HPDE6-E6E7 (cell line): ENCODE data around the gene UBL7.

Source experiments
- DNase-seq: peaks from one replicate; pipeline ENCODE4 v3.0.0; 2011; ENCODE audit warnings: missing footprints; ENCODE audit errors: extremely low spot score

UBL7 gene

DNA sequence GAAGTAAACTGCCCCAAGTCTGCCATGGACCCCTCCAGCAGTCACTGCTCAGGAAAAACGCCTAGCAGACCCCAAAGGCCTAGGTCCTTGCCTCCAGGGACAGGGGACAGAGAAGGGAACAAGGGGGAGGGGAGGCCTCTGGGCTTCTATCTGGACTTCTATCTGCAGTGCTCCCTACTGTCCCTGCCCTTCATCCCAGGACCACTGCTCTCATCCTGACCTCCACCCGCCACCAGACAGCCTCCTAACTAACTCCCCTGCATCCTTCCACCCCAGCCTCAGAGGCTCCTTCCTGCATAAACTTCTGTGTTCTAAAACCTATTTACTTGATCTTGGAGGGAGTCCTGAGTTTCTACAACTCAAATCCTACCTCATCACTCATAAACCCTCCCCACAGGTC is 52.6 kb downstream of the UBL7 start:
- DNase-seq = no peak

DNA sequence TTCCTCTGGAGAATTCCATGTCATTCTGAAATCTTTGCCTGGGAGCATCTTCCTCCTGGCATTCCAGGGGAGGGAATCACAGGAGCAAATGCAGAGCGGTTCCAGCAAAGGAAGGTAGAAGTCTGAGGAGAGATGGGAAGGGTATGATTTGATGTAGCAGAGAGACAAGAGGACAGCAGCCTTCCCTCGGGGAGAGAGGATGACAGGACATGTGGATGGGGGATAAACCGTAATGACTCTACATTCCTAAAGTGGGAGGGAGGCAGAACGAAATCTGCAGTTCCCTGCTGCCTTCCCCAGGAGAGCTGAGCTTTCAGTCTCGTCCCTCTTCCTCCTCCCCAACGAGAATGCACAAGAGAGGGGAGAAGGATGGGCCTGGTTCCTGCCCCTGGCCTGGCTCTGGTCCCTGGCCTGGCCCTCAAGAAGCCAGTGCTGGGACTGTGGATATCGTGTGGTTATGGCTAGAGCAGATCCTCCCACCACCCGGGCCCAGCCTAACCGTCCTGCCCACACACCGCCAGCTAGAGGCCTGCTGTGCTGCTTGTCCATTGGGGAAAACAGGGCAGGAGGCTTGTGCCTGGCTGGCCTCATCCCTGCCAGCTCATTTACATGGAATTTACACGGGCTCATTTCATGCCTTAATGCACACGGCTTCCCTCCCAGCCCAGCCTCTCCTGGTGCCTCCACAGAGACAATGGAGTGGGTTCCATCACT is 53.8 kb downstream of the UBL7 start:
- peak; percentile 84 for DNase-seq

DNA sequence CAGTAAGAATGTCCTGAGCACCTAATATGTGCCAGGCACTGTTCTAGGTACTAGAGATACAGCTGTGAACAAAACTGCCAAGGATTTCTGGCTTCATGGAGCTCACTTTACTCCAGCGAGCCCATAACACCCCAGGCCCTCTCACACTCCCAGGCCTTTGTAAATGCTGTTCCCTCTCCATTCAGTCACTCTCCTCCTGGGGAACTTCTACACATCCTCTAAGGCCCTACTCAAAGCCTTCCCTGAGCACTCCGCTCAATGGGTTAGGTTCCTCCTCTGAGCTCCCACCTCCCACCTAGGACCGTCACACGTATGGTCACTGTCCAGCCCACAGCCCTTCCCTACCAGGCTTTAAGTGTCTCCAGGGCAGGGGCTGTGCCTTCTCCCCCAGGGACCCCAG is 54.4 kb downstream of the UBL7 start:
- DNase-seq = no peak

DNA sequence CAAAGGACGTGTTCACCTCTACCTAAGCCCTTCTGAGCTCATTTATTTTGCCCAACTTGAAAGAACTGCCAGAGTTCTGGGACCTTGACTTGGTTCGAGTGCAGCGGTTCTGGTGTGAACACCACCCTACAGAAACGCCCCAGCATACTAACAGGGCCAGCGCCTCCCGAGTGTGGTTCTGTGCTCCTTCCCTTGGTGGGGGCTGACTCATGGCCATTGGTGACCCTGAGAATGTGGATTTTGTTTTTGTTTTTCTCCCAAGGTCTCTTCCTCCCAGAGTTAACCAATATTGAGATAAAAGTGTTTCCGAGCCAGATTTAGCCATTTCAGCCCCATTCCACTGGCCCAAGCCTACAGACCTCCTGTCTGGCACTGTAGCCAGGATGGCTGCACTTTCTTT is 55.1 kb downstream of the UBL7 start:
- DNase-seq = no peak

DNA sequence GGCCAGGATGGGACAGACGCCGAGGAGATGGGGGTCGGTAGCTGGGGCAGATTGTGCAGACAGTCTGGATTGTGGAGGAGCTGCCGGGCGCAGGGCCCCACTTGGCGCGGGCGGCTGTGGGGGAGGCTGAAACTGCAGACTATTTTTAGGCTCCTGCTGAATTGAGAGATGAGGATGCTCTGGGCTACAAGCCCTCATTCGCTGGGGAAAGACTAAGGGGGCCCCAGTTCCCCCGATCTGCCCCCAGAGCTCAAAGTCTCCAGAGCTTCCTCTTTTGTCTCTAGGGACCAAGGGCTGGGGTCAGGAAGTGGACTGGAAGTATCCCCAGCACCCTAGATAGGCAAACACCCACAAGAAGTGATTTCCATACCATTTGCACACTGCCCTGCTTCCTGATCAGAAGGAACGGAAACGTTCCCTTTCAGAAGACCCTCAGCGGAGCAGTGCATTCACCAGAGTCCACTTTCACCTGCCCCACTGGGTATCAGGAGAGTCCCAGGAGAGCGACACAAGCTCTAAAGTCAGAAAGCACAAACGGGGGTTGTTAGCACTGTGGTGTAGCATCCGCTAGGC is 56.9 kb downstream of the UBL7 start:
- no peak for DNase-seq

DNA sequence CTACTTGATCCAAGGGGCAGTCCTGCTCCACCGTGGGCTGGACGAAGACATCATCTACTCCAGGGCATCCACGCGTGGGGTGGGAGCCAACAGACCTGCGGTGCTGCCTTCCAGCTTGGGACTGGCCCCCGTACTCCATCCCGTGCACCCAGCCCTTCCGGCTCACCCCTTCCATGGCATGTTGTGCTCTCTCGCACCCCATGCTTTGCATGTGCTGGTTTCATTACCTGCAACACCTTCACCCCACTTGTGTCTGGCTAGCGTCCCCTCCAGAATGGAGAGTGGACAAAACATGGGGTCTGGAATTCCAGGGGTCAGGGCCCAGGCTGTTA is 57.4 kb downstream of the UBL7 start:
- no peak for DNase-seq

DNA sequence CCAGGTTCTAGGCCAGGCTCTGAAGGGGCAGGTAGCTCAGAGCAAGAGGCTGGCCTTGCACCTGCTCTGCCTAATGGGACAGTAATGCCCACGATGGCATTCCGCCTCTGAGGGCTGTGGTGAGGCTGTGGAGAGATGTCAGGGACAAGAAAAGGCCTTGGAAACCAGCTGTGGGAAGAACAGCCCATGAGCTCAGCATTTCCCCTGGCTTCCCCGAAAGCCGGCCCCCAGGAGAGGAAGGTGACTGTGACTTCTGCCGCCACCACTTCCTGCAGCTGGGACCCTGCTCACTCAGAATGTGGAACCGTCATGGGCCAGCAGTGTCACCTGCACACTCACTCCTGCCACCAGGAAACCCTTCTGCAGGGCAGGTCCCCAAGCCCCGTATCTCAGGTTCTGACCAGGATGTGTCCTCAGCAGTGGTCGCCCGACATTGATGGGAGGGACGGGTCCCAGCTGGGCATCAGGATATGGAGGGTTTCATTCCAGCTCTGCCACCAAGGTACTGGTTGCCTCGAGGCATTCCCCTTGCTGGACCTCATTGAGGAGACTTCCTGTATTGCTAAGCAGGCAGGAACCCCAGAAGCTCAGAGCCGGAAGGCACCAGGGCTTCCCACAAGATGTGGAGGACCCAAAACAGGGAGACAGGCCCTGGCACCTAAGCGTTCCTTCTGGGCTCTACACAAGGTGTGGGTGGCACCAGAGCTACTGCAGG is 57.9 kb downstream of the UBL7 start:
- no peak for DNase-seq

DNA sequence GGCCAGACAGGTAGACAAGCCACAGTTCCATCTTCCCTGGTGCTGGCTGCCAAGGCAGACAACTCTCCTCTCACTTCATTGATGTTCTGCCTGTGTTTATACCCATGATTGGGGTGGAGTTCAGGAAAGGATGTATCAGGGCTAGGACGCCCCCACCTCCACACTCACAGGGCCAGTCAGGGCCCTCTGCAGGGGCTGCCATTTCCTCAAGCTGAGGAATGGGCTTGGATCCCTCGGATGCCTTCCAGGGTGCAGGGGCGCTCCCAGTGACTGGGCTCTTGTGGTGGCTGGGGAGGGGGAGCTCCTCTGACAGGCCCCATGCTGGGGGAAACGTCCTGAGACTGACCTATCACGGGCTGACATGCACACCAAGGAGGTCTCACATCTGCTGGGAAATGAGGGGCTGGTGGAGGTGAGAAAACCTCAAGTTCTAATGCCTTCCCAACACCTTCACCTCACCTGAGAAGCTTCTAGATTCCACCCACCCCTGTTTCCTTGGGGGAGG is 58.6 kb downstream of the UBL7 start:
- no peak for DNase-seq

DNA sequence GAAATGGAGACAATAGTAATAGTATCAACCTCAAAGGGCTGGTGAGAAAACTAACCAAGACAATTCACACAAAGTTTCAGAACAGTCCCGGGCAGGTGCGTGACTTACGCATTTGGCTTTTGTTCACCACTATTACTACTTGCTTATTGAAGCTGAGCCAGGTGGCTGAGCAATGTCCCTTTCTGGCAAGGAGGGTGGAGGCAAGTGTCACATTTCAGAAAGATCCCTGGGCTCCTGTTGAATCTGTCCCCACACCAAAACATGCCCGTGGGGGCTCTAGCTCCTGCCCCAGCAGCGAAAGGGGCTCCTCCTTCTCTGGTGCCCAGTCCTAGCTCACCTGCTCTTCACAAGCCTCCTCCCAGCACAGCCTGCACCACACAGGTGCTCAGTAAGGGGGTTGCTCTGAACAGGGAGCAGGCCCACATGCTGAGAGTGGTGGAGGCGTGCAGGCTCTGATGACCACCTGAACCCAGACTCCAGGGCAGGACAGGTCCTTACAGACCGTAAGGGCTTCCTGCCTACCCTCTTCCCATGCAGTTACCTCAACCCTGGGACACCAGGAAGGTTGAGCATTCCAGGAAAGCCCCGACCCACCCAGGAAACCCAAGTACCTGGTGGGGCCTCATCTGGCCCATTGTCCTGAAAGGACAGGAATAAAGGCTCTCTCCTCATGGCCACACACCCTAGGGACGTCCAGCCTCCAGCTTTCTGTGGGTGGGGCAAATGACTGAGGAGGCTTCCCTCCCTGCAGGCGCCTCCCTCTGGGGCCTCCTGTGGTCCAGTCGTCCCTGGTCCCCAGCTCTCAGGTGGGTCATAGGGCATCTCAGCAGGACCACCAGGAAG is 59.8 kb downstream of the UBL7 start:
- no peak for DNase-seq

DNA sequence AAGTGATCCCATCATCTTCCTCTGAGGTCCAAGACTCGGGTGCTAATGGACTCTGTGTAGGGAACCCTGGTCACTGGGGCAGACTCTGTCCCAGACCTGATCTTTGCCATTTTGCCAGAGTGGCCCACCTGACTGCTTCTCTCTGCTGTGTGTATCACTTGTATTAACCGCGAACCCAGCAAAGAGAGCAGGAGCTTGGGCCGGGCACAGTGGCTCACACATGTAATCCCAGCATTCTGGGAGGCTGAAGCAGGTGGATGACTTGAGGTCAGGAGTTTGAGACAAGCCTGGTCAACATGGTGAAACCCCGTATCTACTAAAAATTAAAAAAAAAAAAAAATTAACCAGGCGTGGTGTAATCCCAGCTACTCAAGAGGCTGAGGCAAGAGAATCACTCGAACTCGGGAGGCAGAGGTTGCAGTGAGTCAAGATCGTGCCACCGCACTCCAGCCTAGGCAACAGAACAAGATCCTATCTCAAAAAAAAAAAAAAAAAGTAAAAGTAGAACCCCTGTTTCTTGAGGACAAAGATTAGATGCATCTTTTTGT is 60.6 kb downstream of the UBL7 start:
- DNase-seq = no peak

DNA sequence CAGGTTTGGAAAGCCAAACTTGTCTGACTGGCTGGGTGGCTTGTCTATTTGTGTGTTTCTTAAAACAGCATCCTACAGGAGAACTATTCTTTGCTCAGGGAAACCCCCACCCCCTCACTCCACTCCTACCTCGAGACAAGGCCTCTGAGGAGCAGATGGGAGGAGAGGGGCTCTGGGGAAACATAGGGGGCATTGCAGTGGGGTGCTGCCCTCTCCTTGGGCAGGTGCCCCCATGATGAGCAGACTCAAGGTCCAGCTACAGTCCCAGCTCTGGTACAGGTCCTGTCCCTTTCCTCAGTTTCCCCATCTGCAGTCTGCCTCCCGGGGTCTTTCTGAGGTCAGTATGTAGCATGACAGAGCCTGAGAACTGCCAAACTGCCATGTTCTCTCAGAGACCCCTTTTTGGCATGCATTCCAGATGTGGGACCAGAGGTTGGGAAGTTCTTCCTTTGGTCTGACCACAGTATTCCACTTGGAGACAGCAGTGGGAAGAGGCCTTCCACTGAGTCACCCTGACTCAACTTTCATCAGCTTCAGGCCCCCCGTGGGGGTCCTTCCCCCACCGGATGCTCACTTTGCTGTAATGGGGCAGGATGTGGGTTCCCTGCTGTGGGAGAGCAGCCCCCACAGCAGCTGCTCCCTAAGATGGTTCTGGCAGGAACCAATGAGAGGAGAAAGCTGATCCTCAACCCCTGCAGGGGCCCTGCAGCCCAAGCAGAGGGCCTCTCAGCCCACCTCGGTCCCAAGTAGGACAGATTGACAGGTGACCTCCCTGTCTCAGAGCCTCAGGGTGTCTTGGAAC is 61.2 kb downstream of the UBL7 start:
- DNase-seq = no peak

DNA sequence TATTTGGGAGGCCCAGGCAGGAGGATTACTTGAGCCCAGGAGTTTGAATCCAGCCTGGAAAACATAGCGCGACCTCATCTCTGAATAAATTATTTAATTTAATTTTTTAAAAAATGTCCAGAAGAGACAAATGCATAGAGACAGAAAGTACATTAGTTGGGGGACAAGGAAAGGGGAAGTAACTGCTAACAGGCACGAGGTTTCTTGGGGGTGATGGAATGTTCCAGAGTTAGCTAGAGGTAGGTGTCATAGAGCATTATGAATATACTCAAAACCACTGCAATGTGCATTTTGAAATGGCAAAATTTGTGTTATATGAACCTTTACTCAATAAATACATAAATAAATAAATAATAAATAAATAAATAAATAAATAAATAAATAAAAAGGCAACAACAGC is 61.9 kb downstream of the UBL7 start:
- DNase-seq = no peak

DNA sequence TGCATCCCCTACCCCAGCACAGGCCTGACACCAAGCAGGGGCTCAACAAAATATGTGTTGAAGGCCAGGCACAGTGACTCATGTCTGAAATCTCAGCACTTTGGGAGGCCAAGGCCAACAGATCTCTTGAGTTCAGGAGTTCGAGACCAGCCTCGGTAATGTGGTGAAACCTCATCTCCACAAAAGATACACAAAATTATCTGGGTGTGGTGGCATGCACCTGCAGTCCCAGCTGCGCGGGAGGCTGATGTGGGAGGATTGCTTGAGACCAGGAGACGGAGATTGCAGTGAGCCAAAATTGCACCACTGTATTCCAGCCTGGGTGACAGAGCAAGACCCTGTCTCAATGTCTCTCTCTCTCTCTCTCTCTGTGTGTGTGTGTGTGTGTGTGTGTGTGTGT is 62.8 kb downstream of the UBL7 start:
- DNase-seq = no peak

DNA sequence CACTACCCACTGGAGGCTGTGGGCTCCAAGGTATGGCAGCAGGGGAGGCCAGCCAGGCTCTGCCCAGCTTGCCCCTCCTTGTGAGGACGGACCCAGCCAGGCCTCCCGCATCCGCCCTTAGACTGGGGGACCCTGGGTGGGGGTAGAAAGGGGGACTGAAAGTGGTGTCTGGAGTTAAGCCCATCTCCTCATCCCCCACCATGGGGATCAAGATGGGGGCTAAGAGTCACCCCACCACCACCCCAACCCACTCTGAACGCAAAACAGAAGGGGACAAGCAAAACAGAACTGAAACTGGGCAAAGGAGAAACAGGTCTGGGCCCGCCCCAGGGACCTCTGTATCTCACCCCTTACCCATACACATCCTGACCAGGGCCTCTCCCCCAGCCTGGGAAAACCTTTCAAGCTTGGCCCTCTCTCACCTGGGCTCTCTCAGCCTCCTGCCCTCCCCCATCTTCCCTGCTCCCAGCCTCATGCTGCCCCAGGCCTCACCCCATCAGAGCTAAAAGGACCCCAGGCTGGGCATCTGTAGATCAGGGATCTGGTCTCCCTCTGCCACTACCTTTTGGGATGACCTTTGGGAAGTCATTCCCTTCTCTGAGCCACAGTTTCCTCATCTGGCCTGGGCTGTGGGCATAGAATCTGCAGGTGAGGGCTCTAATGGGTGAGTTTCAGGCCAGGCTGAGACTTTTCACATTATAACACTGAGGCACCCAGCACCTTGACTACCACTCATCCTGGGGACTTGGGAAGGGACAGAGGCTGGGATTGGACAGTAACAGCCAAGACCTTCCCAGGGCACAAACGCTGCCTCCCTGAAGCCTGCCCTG is 63.5 kb downstream of the UBL7 start:
- no peak for DNase-seq

DNA sequence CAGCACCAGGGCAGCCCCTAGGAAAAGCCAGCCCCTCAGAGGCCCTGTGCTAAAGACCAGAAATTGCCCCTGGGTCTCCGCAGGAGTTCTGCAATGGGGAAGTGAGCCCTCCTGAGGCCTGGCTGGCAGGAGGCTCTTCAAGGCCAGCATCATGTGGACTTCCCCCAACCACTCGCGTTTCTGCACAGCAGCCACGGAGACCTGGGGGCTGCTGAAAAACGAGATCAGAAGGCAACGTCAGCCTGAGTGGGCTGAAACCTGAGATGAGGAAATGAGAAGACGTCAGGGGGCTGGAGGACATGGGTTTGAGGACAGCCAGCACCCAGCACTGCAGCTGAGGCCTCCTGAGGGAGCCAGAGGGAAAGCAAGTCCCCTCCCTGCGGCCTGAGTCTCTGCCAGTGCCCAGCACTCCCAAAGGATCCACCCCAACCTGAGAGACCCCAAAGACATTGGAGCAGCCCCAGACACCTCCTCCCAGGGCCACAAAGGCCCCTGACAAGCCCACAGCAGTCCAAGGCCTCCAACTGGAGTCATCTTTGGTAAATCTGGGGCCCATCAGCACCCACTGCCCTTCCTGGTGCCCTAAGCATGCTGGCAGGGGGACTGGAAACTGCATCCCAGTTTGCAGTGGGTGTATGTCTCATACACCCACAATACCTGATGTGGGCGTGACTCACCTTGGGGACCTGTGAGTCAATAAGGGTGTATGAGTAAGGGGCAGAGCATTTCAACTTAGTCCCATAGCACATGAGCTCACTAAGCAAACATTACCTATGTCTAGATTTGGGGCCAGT is 64.3 kb downstream of the UBL7 start:
- peak; percentile 96 for DNase-seq

DNA sequence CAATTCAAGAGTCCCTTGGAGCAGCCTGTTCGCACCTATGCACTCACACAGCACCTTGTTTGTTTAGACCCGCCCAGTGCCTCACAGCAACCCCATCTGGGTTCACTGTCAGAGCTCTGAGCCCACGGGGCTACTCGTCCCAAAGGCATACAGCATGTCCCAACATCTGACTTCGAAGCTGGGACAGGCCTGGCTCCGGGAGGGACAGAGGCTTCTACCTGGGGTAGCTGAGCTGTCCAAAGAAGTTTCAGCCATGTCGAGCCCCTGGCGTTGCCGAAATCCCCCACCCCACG is 64.9 kb downstream of the UBL7 start:
- no peak for DNase-seq
